Erythroblast (primary cell): ENCODE results near the gene ANTXR1.

Source experiments
- GATA1 ChIP-seq: IDR thresholded peaks from 2 replicates; pipeline ENCODE4 v1.6.1; 2011; ENCODE audit warnings: low read depth, mild to moderate bottlenecking, control low read depth, low read length, moderate library complexity
- POLR2A ChIP-seq: IDR thresholded peaks from 2 replicates; pipeline ENCODE4 v1.6.1; 2011; ENCODE audit warnings: mild to moderate bottlenecking, low read length

GRCh38 chr2:69280796-69281412 is 267.9 kb downstream of the ANTXR1 start:
- TF ChIP-seq POLR2A (no peak), GATA1 (no peak)
